HepG2 (cell line): ENCODE data around the gene LRIG1. TPM values are rescaled to one million over a fixed set of nuclear protein-coding genes. Genes with fewer than 3 reads are reported as not detected.
A peak's percentile ranks its signal among the peaks of the same experiment; 100 is the strongest.

Experiments used
- ATAC-seq: fragments of 200-7000 bp; cut with Tn5 transposase; 3 replicates; pipeline ENCODE4 v1.9.1; 2020; ENCODE audit warnings: mild to moderate bottlenecking, moderate library complexity
- BruUV-seq: library from RNA; stranded (reverse); fragments of 400-500 nt; replicated peaks from 2 replicates; lab custom pipeline; 2021; lab: Mats Ljungman, UMichigan
- CTCF ChIA-PET: fragments of 300-600 bp; formaldehyde crosslinking; extraction: SDS; loops from one replicate; lab custom pipeline; 2021; ENCODE audit warnings: low total read pairs, inconsistent platforms, low intra/inter-chr PET ratio; lab: Yijun Ruan, JAX
- POLR2A ChIA-PET: fragments of 350-600 bp; sonication (Branson Sonifier 250); formaldehyde crosslinking; loops from one replicate; lab custom pipeline; 2020; ENCODE audit warnings: antibody characterized with exemption, inconsistent platforms; lab: Yijun Ruan, JAX
- DNase-seq: peaks from one replicate; pipeline ENCODE4 v3.0.0-alpha.2; 2015; ENCODE audit warnings: low spot score
- FAIRE-seq: peaks from 3 replicates; lab custom pipeline; 2011; peaks lifted over from hg19 to GRCh38; lab: Jason Lieb, UNC
- H2AFZ ChIP-seq: one replicate; pipeline ENCODE4 v1.6.1; 2011; ENCODE audit warnings: low read length, inconsistent platforms
- H3K27ac ChIP-seq: fragments of 300-600 bp; 3 replicates; pipeline ENCODE4 v1.8.0; 2011; ENCODE audit warnings: mixed run types, mild to moderate bottlenecking, mixed read lengths, low read length, inconsistent platforms; ENCODE audit not compliant: insufficient read depth; ENCODE audit errors: extremely low read length
- H3K27me3 ChIP-seq, 2 experiments: fragments of 200-600 bp in 1 of 2; 2 replicates in 1 of 2; 3 replicates in 1 of 2; pipeline versions ENCODE4 v1.6.0 to v1.8.0; 2011; ENCODE audit warnings: low read length in 2 of 2, mild to moderate bottlenecking in 2 of 2, moderate library complexity in 2 of 2, inconsistent platforms in 1 of 2; ENCODE audit not compliant: insufficient read depth in 2 of 2, control insufficient read depth in 1 of 2
- H3K36me3 ChIP-seq, 2 experiments: fragments of 200-600 bp in 1 of 2; replicated peaks in 1 of 2; 2 replicates in 1 of 2; 3 replicates in 1 of 2; pipeline versions ENCODE4 v1.5.1 to v1.8.0; 2011; ENCODE audit warnings: low read length in 2 of 2, inconsistent platforms in 1 of 2; ENCODE audit not compliant: insufficient read depth in 2 of 2, control insufficient read depth in 1 of 2
- H3K4me1 ChIP-seq: 2 replicates; pipeline ENCODE4 v1.5.1; 2012; ENCODE audit warnings: low read length, inconsistent platforms; ENCODE audit not compliant: insufficient read depth
- H3K4me2 ChIP-seq: 2 replicates; pipeline ENCODE4 v1.6.0; 2011; ENCODE audit warnings: low read depth, low read length, inconsistent platforms
- H3K4me3 ChIP-seq, 3 experiments: fragments of 200-600 bp in 1 of 3; sonication (generic), shearing (Covaris generic) in 1 of 3; replicated peaks in 1 of 3; 2 replicates each; pipeline ENCODE4 v1.5.1; 2011 to 2016; ENCODE audit warnings: low read length in 3 of 3, inconsistent platforms in 2 of 3, low read depth in 2 of 3, mild to moderate bottlenecking in 2 of 3, control low read depth in 1 of 3, mixed read lengths in 1 of 3; ENCODE audit not compliant: insufficient read depth in 1 of 3
- H3K79me2 ChIP-seq: one replicate; pipeline ENCODE4 v1.6.1; 2011; ENCODE audit warnings: low read length, inconsistent platforms; ENCODE audit not compliant: insufficient read depth
- H3K9ac ChIP-seq: 2 replicates; pipeline ENCODE4 v1.6.0; 2011; ENCODE audit warnings: mild to moderate bottlenecking, low read depth, low read length, inconsistent platforms; ENCODE audit not compliant: insufficient read depth
- H3K9me3 ChIP-seq: 2 replicates; pipeline ENCODE4 v1.5.1; 2012; ENCODE audit warnings: mild to moderate bottlenecking, low read length
- H4K20me1 ChIP-seq: 2 replicates; pipeline ENCODE4 v1.6.0; 2011; ENCODE audit warnings: inconsistent platforms, mild to moderate bottlenecking, low read length, moderate library complexity; ENCODE audit not compliant: insufficient read depth
- AKAP8 ChIP-seq: sonication (generic); formaldehyde crosslinking; IDR thresholded peaks from 2 replicates; pipeline ENCODE4 v1.5.1; 2020; ENCODE audit warnings: mild to moderate bottlenecking, missing genetic modification reagents
- FOSL2 ChIP-seq: sonication (generic); formaldehyde crosslinking; IDR thresholded peaks from 2 replicates; pipeline ENCODE4 v1.4.0; 2020; ENCODE audit warnings: missing genetic modification reagents
- HNF4A ChIP-seq: sonication (generic); formaldehyde crosslinking; IDR thresholded peaks from 2 replicates; pipeline ENCODE4 v1.4.0; 2020; ENCODE audit warnings: missing genetic modification reagents
- HNRNPUL1 ChIP-seq: fragments of 200-400 bp; formaldehyde crosslinking; IDR thresholded peaks from 2 replicates; pipeline ENCODE4 v1.6.1; 2017; ENCODE audit warnings: low read depth, mild to moderate bottlenecking, low read length, moderate library complexity
- KDM2A ChIP-seq: sonication (generic); formaldehyde crosslinking; IDR thresholded peaks from 2 replicates; pipeline ENCODE4 v1.4.0; 2020; ENCODE audit warnings: low read depth, missing genetic modification reagents, borderline replicate concordance
- KMT2B ChIP-seq: IDR thresholded peaks from 2 replicates; pipeline ENCODE4 v1.6.1; 2016; ENCODE audit warnings: missing genetic modification reagents, missing compliant biosample characterization
- MIER3 ChIP-seq: IDR thresholded peaks from 2 replicates; pipeline ENCODE4 v1.6.1; 2016; ENCODE audit warnings: missing compliant biosample characterization, borderline replicate concordance
- RXRA ChIP-seq: sonication (generic); formaldehyde crosslinking; IDR thresholded peaks from 2 replicates; pipeline ENCODE4 v1.5.1; 2020; ENCODE audit warnings: missing genetic modification reagents
- SALL1 ChIP-seq: sonication (generic); formaldehyde crosslinking; IDR thresholded peaks from 2 replicates; pipeline ENCODE4 v1.8.0; 2022; ENCODE audit warnings: mild to moderate bottlenecking, missing genetic modification reagents
- SIN3A ChIP-seq: IDR thresholded peaks from 2 replicates; pipeline ENCODE4 v1.6.1; 2011; ENCODE audit warnings: low read depth, mild to moderate bottlenecking, control low read depth, low read length, borderline replicate concordance
- XRCC5 ChIP-seq: fragments of 200-400 bp; formaldehyde crosslinking; optimal IDR thresholded peaks from 2 replicates; pipeline ENCODE3; 2017; ENCODE audit warnings: mild to moderate bottlenecking, low read length
- ZNF224 ChIP-seq: sonication (generic); formaldehyde crosslinking; IDR thresholded peaks from 2 replicates; pipeline ENCODE4 v1.5.0; 2020; ENCODE audit warnings: mild to moderate bottlenecking, missing genetic modification reagents
- ZNF292 ChIP-seq: sonication (generic); formaldehyde crosslinking; IDR thresholded peaks from 2 replicates; pipeline ENCODE4 v1.8.1; 2022; ENCODE audit warnings: mild to moderate bottlenecking, low read depth, missing genetic modification reagents, borderline replicate concordance
- ZNF510 ChIP-seq: sonication (generic); formaldehyde crosslinking; IDR thresholded peaks from 2 replicates; pipeline ENCODE4 v1.4.0; 2020; ENCODE audit warnings: low read depth, mild to moderate bottlenecking, missing genetic modification reagents
- ZNF724P ChIP-seq: sonication (generic); formaldehyde crosslinking; IDR thresholded peaks from 2 replicates; pipeline ENCODE4 v1.8.0; 2022; ENCODE audit warnings: missing genetic modification reagents, borderline replicate concordance
- ZNF792 ChIP-seq: IDR thresholded peaks from 2 replicates; pipeline ENCODE4 v1.6.1; 2016
- ZSCAN21 ChIP-seq: sonication (generic); formaldehyde crosslinking; IDR thresholded peaks from 2 replicates; pipeline ENCODE4 v1.8.0; 2022; ENCODE audit warnings: mild to moderate bottlenecking, missing genetic modification reagents, moderate library complexity, borderline replicate concordance
- WGBS: methylation state at CpG from one replicate; pipeline ENCODE4 v1.1.6; 2017; ENCODE audit warnings: low lambda C conversion rate; 5-methylcytosine and 5-hydroxymethylcytosine counted together
- in situ Hi-C: cut with HindIII; loops from 2 replicates; pipeline ENCODE4 v1.10.0; 2017; ENCODE audit warnings: low pct_unique_long_range_greater_than_20kb; ENCODE audit not compliant: extremely low pct_ligation_motif_present
- intact Hi-C: fragments of 100-400 bp; cut with micrococcal nuclease; formaldehyde crosslinking; loops from one replicate; pipeline ENCODE4 v1.10.0; 2022; ENCODE audit not compliant: unreplicated experiment
- polyA plus RNA-seq, 8 experiments: library from polyadenylated mRNA; depleted of rRNA in 3 of 8; stranded (reverse) in 7 of 8; unstranded in 1 of 8; fragments of >200 nt; fragmentation: Illumina TruSeq in 4 of 8; extraction: Trizol in 4 of 8; gene quantifications; 2 replicates each; pipeline versions ENCODE4 v1.2.1 to v1.2.3, GENCODE V29; 2011 to 2016; ENCODE audit warnings: low read depth in 4 of 8, missing spikeins in 1 of 8, mixed read lengths in 1 of 8; ENCODE audit not compliant: insufficient read depth in 1 of 8
- total RNA-seq, 5 experiments: library from RNA; depleted of rRNA; stranded (reverse); fragments of >200 nt; fragmentation: Illumina TruSeq; extraction: Trizol; gene quantifications; 2 replicates each; pipeline ENCODE4 v1.2.3, GENCODE V29; 2016; ENCODE audit warnings: low read depth in 1 of 5
- TF ChIP-seq, protein P1 (sequence below): sonication (generic); formaldehyde crosslinking; IDR thresholded peaks from 2 replicates; pipeline ENCODE4 v1.5.1; 2020; ENCODE audit warnings: mild to moderate bottlenecking, missing genetic modification reagents, moderate library complexity
- TF ChIP-seq, protein P2 (sequence below): sonication (generic); formaldehyde crosslinking; IDR thresholded peaks from 2 replicates; pipeline ENCODE4 v1.4.0; 2020; ENCODE audit warnings: mild to moderate bottlenecking, low read depth, missing genetic modification reagents
- TF ChIP-seq, protein P3 (sequence below): sonication (generic); formaldehyde crosslinking; IDR thresholded peaks from 2 replicates; pipeline ENCODE4 v1.5.1; 2020; ENCODE audit warnings: mild to moderate bottlenecking, missing genetic modification reagents, borderline replicate concordance

The LRIG1 gene
- total and polyA plus RNA-seq, 2 of the 13 experiments (the other 11 are each of a cell fraction or from before 2014, with no cell fraction given), result 17.8 to 24.8 TPM

GRCh38 chr3:66482018-66482404 lies 18.8 kb downstream of the LRIG1 start:
- DNase-seq (no peak), ATAC-seq (peak; percentile 48), FAIRE-seq (peak; percentile 12)
- Histone ChIP-seq H3K4me1 (peaks cover 97% of the 10 kb centered on the region), H3K27ac (peak overlapping the region; percentile 99), H3K27me3 (no peaks in the 10 kb centered on the region), H3K4me2 (peak overlapping the region; percentile 89), H3K9me3 (no peaks in the 10 kb centered on the region), H3K36me3 (no peaks in the 10 kb centered on the region), H2AFZ (no peak overlapping the region), H3K79me2 (peaks cover 87% of the 10 kb centered on the region), H3K9ac (peak overlapping the region; percentile 79), H3K4me3 (peak overlapping the region; percentile 4 to 61 (median 36); a peak in 4 of 6 replicates), H4K20me1 (no peaks in the 10 kb centered on the region)
- intact Hi-C loops, result loop anchor here (5.0 kb wide), 1 partner anchor 75 kb away; no protein-coding TSS in a partner anchor
- CTCF ChIA-PET, result no interaction called here
- in situ Hi-C loops, result no loop called here
- POLR2A ChIA-PET, result interaction anchor here (0.9 to 7.6 kb wide), 8 partner anchors 9 to 72 kb away, joined by 3 to 115 read pairs (median 8); partner anchors contain the start of gene LRIG1
- WGBS, result 27% methylated on average over 4 of the region's 6 CpGs
- no TSS peak for BruUV-seq
- TF ChIP-seq, protein P1, sequence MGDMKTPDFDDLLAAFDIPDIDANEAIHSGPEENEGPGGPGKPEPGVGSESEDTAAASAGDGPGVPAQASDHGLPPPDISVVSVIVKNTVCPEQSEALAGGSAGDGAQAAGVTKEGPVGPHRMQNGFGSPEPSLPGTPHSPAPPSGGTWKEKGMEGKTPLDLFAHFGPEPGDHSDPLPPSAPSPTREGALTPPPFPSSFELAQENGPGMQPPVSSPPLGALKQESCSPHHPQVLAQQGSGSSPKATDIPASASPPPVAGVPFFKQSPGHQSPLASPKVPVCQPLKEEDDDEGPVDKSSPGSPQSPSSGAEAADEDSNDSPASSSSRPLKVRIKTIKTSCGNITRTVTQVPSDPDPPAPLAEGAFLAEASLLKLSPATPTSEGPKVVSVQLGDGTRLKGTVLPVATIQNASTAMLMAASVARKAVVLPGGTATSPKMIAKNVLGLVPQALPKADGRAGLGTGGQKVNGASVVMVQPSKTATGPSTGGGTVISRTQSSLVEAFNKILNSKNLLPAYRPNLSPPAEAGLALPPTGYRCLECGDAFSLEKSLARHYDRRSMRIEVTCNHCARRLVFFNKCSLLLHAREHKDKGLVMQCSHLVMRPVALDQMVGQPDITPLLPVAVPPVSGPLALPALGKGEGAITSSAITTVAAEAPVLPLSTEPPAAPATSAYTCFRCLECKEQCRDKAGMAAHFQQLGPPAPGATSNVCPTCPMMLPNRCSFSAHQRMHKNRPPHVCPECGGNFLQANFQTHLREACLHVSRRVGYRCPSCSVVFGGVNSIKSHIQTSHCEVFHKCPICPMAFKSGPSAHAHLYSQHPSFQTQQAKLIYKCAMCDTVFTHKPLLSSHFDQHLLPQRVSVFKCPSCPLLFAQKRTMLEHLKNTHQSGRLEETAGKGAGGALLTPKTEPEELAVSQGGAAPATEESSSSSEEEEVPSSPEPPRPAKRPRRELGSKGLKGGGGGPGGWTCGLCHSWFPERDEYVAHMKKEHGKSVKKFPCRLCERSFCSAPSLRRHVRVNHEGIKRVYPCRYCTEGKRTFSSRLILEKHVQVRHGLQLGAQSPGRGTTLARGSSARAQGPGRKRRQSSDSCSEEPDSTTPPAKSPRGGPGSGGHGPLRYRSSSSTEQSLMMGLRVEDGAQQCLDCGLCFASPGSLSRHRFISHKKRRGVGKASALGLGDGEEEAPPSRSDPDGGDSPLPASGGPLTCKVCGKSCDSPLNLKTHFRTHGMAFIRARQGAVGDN (CRISPR knock-in tag), result peak; percentile 69
- no peak for TF ChIP-seq HNRNPUL1
- TF ChIP-seq HNF4A (CRISPR knock-in tag), result 0 out of 2 replicates have a peak, but pooled peaks have one; percentile 23
- 0 out of 2 replicates have a peak, but pooled peaks have one; percentile 24 for TF ChIP-seq KMT2B (CRISPR knock-in tag)
- TF ChIP-seq, protein P2, sequence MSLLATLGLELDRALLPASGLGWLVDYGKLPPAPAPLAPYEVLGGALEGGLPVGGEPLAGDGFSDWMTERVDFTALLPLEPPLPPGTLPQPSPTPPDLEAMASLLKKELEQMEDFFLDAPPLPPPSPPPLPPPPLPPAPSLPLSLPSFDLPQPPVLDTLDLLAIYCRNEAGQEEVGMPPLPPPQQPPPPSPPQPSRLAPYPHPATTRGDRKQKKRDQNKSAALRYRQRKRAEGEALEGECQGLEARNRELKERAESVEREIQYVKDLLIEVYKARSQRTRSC (CRISPR knock-in tag), result no peak
- TF ChIP-seq ZNF724P (CRISPR knock-in tag), result no peak; the same call in 1 of the 2 replicates
- no peak for TF ChIP-seq ZNF224 (CRISPR knock-in tag)
- TF ChIP-seq, protein P3, sequence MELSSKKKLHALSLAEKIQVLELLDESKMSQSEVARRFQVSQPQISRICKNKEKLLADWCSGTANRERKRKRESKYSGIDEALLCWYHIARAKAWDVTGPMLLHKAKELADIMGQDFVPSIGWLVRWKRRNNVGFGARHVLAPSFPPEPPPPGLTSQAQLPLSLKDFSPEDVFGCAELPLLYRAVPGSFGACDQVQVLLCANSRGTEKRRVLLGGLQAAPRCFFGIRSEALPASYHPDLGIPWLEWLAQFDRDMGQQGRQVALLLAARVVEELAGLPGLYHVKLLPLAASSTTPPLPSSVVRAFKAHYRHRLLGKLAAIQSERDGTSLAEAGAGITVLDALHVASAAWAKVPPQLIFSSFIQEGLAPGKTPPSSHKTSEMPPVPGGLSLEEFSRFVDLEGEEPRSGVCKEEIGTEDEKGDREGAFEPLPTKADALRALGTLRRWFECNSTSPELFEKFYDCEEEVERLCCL, result no peak
- no peak for TF ChIP-seq KDM2A (CRISPR knock-in tag)
- TF ChIP-seq ZNF792, result no peak
- peak; percentile 44 for TF ChIP-seq SALL1
- no peak for TF ChIP-seq AKAP8 (CRISPR knock-in tag)
- TF ChIP-seq ZSCAN21 (CRISPR knock-in tag), result no peak
- 0 out of 2 replicates have a peak, but pooled peaks have one; percentile 37 for TF ChIP-seq ZNF510
- no peak for TF ChIP-seq FOSL2 (CRISPR knock-in tag)
- 0 out of 2 replicates have a peak, but pooled peaks have one; percentile 4 for TF ChIP-seq ZNF292 (CRISPR knock-in tag)
- 0 out of 2 replicates have a peak, but pooled peaks have one; percentile 25 for TF ChIP-seq RXRA (CRISPR knock-in tag)
- no peak for TF ChIP-seq MIER3 (CRISPR knock-in tag)
- TF ChIP-seq XRCC5, result no peak
- TF ChIP-seq SIN3A, result peak; percentile 4; the same call in 1 of the 2 replicates
